Upper lobe of left lung (tissue), 6 donors: ENCODE measurements around the gene ARID3A. TPM values are rescaled to one million over a fixed set of nuclear protein-coding genes. Genes with fewer than 3 reads are reported as not detected.

Experiments
- ATAC-seq, 2 donors: fragments of 200-7000 bp; cut with Tn5 transposase; one replicate each; pipeline ENCODE4 v1.9.1; 2022; ENCODE audit warnings: mild to moderate bottlenecking in 2 of 2, moderate library complexity in 2 of 2; ENCODE audit not compliant: low FRiP score in 2 of 2
- DNase-seq, 2 donors: peaks; one replicate each; pipeline ENCODE4 v3.0.0-alpha.2; 2019 to 2020
- H3K27ac ChIP-seq, 4 donors: fragments of 200-600 bp; sonication (generic); one replicate each; pipeline ENCODE4 v1.5.1; 2016 to 2019
- H3K27me3 ChIP-seq, 4 donors: fragments of 200-600 bp; sonication (generic); one replicate each; pipeline ENCODE4 v1.5.1; 2017 to 2019
- H3K36me3 ChIP-seq, 4 donors: fragments of 200-600 bp; sonication (generic); one replicate each; pipeline ENCODE4 v1.5.1; 2016 to 2019
- H3K4me1 ChIP-seq, 4 donors: fragments of 200-600 bp; sonication (generic); one replicate each; pipeline ENCODE4 v1.5.1; 2018 to 2019
- H3K4me3 ChIP-seq, 4 donors: fragments of 200-600 bp; sonication (generic); one replicate each; pipeline ENCODE4 v1.5.1; 2017 to 2019; ENCODE audit warnings: mild to moderate bottlenecking in 2 of 4, moderate library complexity in 1 of 4
- H3K9me3 ChIP-seq, 4 donors: fragments of 200-600 bp; sonication (generic); one replicate each; pipeline ENCODE4 v1.5.1; 2018 to 2019
- CTCF ChIP-seq, 6 experiments: fragments of 450-650 bp in 4 of 6; fragments of 200-600 bp in 2 of 6; sonication (generic) in 2 of 6; IDR thresholded peaks; one replicate each; pipeline ENCODE4 v1.5.1; 2016 to 2019; ENCODE audit warnings: antibody characterized with exemption in 6 of 6
- EP300 ChIP-seq, 4 donors: sonication (generic); formaldehyde crosslinking; IDR thresholded peaks; one replicate each; pipeline ENCODE4 v1.5.1; 2017; ENCODE audit warnings: antibody characterized with exemption in 4 of 4, control low read depth in 2 of 4
- POLR2A ChIP-seq, 4 donors: fragments of 450-650 bp; IDR thresholded peaks; one replicate each; pipeline ENCODE4 v1.5.1; 2016 to 2017; ENCODE audit warnings: antibody characterized with exemption in 4 of 4, mild to moderate bottlenecking in 2 of 4
- POLR2AphosphoS5 ChIP-seq, 2 donors: sonication (generic); formaldehyde crosslinking; IDR thresholded peaks; one replicate each; pipeline ENCODE4 v1.5.1; 2017; ENCODE audit warnings: antibody characterized with exemption in 2 of 2
- WGBS, 2 donors: methylation state at CpG; one replicate each; pipeline ENCODE4 v1.1.5; 2017 to 2018; 5-methylcytosine and 5-hydroxymethylcytosine counted together
- total RNA-seq, 6 donors: library from RNA; depleted of rRNA in 4 of 6; stranded (reverse); fragments of >200 nt in 4 of 6; gene quantifications; one replicate each; pipeline versions ENCODE4 v1.1.0 to v1.2.1, GENCODE V29; 2016 to 2021
- donor health status: DM: no; HTN: no; CAD: no; lungs with moderate emphysema.
- donor health status: DM: no; HTN: yes; CAD: no; lungs with severe emphysema.

Gene ARID3A
- total RNA-seq, 6 donors from 2014 or later: 7.1 to 54.5 (median 19.2) TPM

GRCh38 chr19:912181-913079, 13.4 kb upstream of the ARID3A start:
- peaks cover 21 to 36% (median 34%) of the 10 kb centered on the region in 4 donors for H3K4me1 ChIP-seq

DNA sequence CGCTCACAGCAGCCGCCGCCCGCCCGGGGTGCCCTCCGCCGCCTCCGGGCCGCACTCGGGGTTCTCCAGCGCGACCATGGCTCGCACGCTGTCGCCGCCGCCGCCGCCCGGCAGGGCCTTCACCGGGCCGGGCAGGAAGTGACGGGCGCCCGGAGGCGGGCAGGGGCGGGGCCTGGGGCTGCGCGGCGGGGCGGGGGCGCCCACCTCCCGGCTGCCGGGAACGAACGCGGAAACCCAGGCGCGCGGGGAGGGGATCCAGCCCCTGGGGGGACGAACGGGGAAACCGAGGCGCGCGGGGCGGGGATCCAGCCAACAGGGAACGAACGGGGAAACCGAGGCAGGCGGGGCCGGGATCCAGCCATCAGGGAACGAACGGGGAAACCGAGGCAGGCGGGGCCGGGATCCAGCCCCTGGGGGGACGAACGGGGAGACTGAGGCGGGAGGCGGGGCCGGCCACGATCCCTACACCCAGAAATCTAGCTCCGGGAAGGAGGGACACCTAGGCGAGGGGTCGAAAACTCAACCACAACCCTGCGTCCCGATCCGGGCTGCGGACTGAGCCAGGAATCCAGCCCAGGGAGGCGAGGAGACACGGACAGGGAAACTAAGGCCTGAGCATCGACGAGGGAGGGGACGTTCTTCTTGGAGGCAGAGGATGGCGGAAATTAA, 12.6 kb upstream of the ARID3A start, which contains the start of gene R3HDM4:
Gene R3HDM4, minus strand, starts transcription at position 140 of the 669 bp plus-strand sequence. Its CDS starts 62 bp downstream, at position 78.
- H3K4me1 ChIP-seq: peaks cover 29 to 44% (median 41%) of the 10 kb centered on the region in 4 donors
- H3K27ac ChIP-seq: peak within 1 kb of the TSS; percentile 94 to 100 (median 96)
- 0 to 1% methylated on average over 22 to 29 of the region's 76 CpGs for WGBS, 2 donors

More at GRCh38 chr19:912181-913079, 13.4 kb upstream of the ARID3A start:
- WGBS, 2 donors: 1 to 2% methylated on average over 19 to 20 of the region's 69 CpGs
- peaks cover 1 to 11% (median 8%) of the 10 kb centered on the region in 4 donors for H3K27me3 ChIP-seq
- TF ChIP-seq CTCF (IDR thresholded peaks at IDR 0.05): no peak
- TF ChIP-seq EP300 (IDR thresholded peaks at IDR 0.05): no peak
- no peak for TF ChIP-seq POLR2A (IDR thresholded peaks at IDR 0.05)
- TF ChIP-seq POLR2AphosphoS5 (IDR thresholded peaks at IDR 0.05): no peak
- H3K4me3 ChIP-seq: peak overlapping the region; percentile 79 to 97 (median 84)
- H3K36me3 ChIP-seq: no peaks in the 10 kb centered on the region
- no peaks in the 10 kb centered on the region for H3K9me3 ChIP-seq
- H3K27ac ChIP-seq: peak overlapping the region; percentile 86 to 100 (median 96)
- ATAC-seq (no peak), DNase-seq (peak in 1 of 2 donors; percentile 86)

DNA sequence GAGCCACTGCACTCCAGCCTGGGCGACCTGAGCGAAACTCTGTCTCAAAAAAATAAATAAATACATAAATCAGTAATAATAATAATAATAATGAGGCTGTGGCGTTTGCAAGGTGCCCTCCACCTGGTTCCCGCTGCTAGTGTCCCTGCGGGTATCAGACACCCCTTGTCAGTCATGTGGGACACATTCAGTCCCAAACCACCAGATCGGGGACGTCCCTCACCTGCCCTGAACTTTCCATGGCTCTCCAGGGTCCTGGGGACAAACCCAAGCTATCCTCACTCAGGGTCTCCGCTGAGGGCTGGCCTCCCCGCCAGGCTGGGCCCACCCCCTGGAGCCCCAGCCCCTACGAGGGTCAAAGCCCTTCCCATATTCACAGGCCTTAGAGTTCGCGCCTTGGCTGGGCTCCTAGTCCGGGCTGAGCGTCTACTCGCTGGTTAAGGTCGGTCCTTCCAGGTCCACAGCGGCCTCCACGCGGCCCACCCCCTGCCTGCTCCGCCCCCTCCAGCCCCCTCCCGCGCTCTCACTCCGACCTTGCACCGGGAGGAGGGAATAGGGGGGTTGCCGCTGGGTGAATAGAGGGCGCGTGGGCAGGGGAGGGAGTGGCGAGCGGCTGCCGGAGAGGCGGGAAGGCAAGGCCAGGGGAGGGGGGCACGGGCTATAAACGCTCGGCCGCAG, 9.1 kb upstream of the ARID3A start:
- Histone ChIP-seq H3K4me3 (peak overlapping the region in 3 of 4 donors; percentile 22 to 43 (median 36)), H3K27me3 (peaks cover 3 to 45% (median 36%) of the 10 kb centered on the region in 4 donors), H3K4me1 (peaks cover 39 to 54% (median 42%) of the 10 kb centered on the region in 4 donors), H3K27ac (no peak overlapping the region), H3K36me3 (no peaks in the 10 kb centered on the region), H3K9me3 (no peaks in the 10 kb centered on the region)
- ATAC-seq (no peak), DNase-seq (no peak)
- TF ChIP-seq CTCF (IDR thresholded peaks at IDR 0.05) (no peak), POLR2AphosphoS5 (IDR thresholded peaks at IDR 0.05) (no peak), EP300 (IDR thresholded peaks at IDR 0.05) (no peak), POLR2A (IDR thresholded peaks at IDR 0.05) (no peak)
- 21 to 73% methylated on average over 6 to 30 of the region's 35 CpGs for WGBS, 2 donors

More for the DNA sequence above, 12.6 kb upstream of the ARID3A start, which contains the start of gene R3HDM4:
- ATAC-seq (peak; percentile 52 to 92), DNase-seq (peak; percentile 84 to 98)
- no peaks in the 10 kb centered on the region for H3K9me3 ChIP-seq
- no peaks in the 10 kb centered on the region for H3K36me3 ChIP-seq
- H3K4me3 ChIP-seq: peak within 1 kb of the TSS; percentile 79 to 97 (median 84)
- TF ChIP-seq POLR2A (IDR thresholded peaks at IDR 0.05): peak in 3 of 4 donors; percentile 12 to 69 (median 35)
- TF ChIP-seq CTCF (IDR thresholded peaks at IDR 0.05): peak in 1 of 6 experiments; percentile 7
- no peak for TF ChIP-seq EP300 (IDR thresholded peaks at IDR 0.05)
- TF ChIP-seq POLR2AphosphoS5 (IDR thresholded peaks at IDR 0.05): peak; percentile 81 to 83
- peaks cover 1 to 19% (median 16%) of the 10 kb centered on the region in 4 donors for H3K27me3 ChIP-seq

- Histone ChIP-seq H3K36me3 (no peaks in the 10 kb centered on the region), H3K27ac (no peak within 1 kb of the TSS), H3K4me3 (peak within 1 kb of the TSS in 3 of 4 donors; percentile 22 to 43 (median 36)), H3K9me3 (no peaks in the 10 kb centered on the region), H3K27me3 (peaks cover 3 to 45% (median 36%) of the 10 kb centered on the region in 4 donors), H3K4me1 (peaks cover 39 to 56% (median 42%) of the 10 kb centered on the region in 4 donors)
- ATAC-seq (peak in 1 of 2 donors; percentile 2), DNase-seq (peak; percentile 62 to 90)
- peak; percentile 19 to 74 (median 44) for TF ChIP-seq CTCF (IDR thresholded peaks at IDR 0.05)
- TF ChIP-seq POLR2A (IDR thresholded peaks at IDR 0.05): no peak
- TF ChIP-seq EP300 (IDR thresholded peaks at IDR 0.05): no peak
- WGBS, 2 donors: 0 to 1% methylated on average over 2 to 33 of the region's 87 CpGs
These were observed 8.3 kb upstream of the ARID3A start, which contains the start of gene KISS1R for GRCh38 chr19:917323-918151. KISS1R (plus strand) TSS chr19:917333; CDS start chr19:917503, 170 bp downstream.
